ENCODE results near the gene PLA2G4D.

The PLA2G4D gene

GRCh38 chr15:42069496-42070278 is 24.7 kb downstream of the PLA2G4D start:
- DNase-seq, result no peak

DNA sequence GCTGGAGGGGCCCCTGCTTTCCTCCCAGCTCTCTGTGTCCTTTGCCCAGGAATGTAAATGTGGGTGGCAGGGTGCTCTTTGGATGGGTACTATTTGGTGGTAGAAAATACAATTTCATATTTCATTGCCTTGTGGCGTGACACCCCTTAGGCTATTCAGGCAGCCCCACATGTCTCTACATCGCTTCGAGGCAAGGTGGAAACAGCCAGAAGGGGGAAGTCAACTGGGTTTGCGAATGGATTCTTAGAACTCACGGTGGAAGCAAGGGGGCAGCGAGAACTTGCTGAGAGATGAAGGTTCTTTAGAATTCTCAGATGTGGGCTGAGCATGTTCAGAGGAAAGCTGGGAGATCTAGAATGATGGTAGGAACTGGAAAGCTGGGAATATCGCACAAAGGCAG is 25.3 kb downstream of the PLA2G4D start:
- no peak for DNase-seq

DNA sequence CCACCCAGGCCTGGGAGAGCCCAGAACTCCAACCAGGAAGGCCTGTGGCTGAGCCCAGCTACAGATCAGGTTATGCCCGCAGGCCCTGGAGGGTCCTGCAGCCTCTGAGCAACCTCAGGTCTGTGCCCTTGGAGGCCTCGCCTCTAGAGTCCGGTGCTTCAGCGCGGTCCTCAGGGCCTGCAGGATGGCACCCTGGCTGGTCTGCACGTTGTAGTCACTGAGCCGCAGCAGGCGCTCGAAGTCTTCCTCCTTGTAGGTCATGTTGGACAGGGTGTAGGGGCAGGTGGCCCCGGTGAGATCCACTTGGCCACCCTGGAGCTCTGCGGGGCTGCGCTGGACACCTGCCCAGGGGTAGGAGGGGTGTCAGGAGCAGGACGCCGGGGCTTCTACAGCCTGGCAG is 25.8 kb downstream of the PLA2G4D start:
- DNase-seq, result no peak

DNA sequence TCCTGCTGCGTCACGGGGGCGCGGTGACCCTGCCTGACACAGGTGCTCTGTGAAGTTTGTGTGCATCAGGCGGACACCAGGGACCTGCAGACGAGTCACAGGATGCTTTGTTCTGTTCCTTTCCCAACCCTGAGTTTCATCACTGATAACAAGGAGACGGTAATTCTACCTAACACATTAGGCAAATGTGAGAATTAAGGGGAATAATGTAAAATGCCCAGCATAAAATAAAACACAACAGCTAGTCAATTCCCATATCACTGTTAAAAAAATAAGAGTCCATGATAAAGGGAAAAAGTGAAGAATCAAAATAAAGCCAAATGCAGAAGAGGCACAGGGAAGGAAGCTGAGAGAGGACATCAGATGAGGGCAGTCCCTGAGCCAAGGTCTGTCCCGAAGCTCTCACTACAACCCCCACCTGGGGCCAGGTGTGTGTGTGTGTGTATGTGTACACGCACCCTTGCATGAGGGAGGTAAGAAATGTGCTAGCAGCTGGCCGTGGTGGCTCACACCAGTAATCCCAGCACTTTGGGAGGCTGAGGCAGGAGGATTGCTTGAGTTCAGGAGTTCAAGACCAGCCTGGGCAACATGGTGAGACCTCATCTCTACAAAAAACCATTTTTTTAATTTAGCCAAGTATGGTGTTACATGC is 27.5 kb downstream of the PLA2G4D start:
- no peak for DNase-seq

- DNase-seq, result no peak
These were observed 28.9 kb downstream of the PLA2G4D start for GRCh38 chr15:42065468-42065867.

DNA sequence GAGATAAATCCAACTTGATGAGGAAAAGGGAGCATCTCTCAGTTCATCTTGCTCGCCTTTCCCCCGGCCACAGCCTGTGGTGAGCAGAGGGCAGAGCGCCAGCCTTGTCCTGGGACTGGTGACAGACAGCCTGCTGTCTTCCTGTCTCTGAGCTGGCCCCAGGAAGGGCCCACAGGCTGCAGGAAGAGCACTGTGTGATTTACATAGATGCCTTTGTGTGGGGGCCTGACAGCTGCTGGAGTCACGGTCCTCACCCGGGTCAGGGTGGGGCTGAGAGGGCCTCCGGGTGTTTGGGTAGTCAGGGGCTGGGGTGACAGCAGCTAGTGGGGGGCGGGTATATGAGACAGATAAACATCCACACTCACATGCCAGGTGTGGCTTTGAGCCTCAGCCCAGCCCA is 29.3 kb downstream of the PLA2G4D start:
- DNase-seq, result no peak

- DNase-seq, result no peak
These were observed 30.1 kb downstream of the PLA2G4D start for GRCh38 chr15:42064271-42064670.

GRCh38 chr15:42063122-42063848 is 31.1 kb downstream of the PLA2G4D start:
- DNase-seq, result no peak

GRCh38 chr15:42062284-42062806 is 32.0 kb downstream of the PLA2G4D start:
- DNase-seq, result no peak

GRCh38 chr15:42060797-42061196 is 33.6 kb downstream of the PLA2G4D start:
- DNase-seq, result no peak

- DNase-seq, result no peak
These were observed 33.9 kb downstream of the PLA2G4D start for GRCh38 chr15:42060477-42060763.

GRCh38 chr15:42059661-42060476 is 34.5 kb downstream of the PLA2G4D start:
- peak; percentile 42 for DNase-seq

DNA sequence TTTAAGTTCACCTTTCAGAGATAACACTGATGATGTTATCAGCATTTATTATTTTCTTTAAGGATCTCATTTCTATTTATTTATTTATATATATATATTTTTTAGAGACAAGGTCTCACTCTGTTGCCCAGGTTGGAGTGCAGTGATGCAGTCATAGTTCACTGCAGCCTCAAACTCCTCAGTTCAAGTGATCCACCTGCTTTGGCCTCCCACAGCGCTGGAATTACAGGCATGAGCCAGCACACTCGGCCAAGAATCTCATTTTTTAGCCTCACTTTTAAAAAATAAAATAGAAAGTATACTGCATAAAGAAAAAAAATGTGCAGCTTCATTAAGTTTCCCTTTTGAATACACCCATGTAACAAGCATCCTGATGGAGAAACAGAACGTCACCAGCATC is 35.6 kb downstream of the PLA2G4D start:
- DNase-seq, result no peak

- no peak for DNase-seq
These were observed 36.3 kb downstream of the PLA2G4D start for GRCh38 chr15:42057799-42058646.

- peak; percentile 76 for DNase-seq
These were observed 37.2 kb downstream of the PLA2G4D start for GRCh38 chr15:42056934-42057798.

GRCh38 chr15:42053914-42054313 is 40.4 kb downstream of the PLA2G4D start:
- DNase-seq, result no peak

DNA sequence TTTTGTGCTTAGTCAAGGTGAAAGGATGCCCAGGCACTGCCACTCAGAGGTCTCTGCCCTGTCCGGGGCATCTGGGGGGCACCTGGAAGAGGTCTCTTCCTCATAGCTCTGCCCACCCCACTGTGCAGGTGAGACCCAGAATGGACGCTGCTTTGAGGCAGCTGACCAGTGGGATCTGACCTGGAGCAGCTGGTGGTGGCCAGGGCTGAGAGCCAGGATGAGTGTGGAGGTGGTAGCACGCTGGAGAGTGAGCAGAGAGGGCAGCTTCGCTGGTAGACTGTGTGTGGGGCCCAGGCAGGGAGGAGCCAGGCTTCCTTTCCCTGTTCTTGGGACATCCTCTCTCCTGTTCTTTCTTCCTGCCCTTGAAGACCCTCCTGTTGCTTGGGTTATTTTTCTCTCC is 41.4 kb downstream of the PLA2G4D start:
- no peak for DNase-seq

- DNase-seq, result no peak
These were observed 43.7 kb downstream of the PLA2G4D start for GRCh38 chr15:42050484-42051255.

DNA sequence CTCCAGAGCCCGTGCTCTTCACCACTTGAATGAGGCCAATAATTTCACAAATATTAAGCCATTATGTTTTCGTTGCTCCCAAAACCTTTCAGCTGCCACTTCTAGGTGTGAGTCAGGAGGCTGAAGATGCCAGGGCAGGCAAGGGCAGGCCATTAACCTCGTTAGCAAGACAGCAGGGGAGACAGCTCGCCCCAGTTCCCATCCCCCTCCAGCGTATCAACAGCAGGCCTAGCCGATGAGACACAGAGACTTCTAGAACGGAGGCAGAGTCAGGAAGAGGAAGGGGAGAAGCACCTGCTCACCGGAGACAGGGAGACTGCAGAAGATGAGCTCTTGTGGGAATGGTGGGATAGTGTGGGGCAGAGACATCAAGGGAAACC is 45.6 kb downstream of the PLA2G4D start:
- DNase-seq, result no peak
